ENCODE measurements around the gene EMID1. TPM values are rescaled to one million over a fixed set of nuclear protein-coding genes. Genes with fewer than 3 reads are reported as not detected.

EMID1 gene
- total RNA-seq, 3 donors from 2014 or later: 1.1 to 4.6 (median 2.3) TPM

DNA sequence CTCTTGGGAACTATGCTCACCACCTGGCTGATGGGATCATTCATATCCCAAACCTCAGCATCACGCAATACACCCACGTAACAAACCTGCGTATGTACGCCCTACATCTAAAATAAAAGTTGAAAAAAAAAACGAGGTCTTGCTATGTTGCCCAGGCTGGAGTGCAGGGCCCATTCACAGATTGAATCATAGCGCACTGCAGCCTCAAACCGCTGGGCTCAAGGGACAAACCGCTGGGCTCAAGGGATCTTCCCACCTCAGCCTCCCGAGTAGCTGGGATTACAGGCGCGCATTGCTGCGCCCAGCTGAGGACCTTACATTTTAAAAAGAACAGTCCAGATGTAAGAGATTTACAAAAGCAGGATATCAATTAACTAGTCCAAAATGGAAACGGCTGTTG, 41.9 kb upstream of the EMID1 start:
- Histone ChIP-seq H3K4me1 (no peaks in the 10 kb centered on the region), H3K27me3 (no peaks in the 10 kb centered on the region), H3K27ac (no peak overlapping the region), H3K4me3 (no peak overlapping the region), H3K9me3 (no peaks in the 10 kb centered on the region), H3K36me3 (no peaks in the 10 kb centered on the region)
- no peak for TF ChIP-seq POLR2AphosphoS5 (IDR thresholded peaks at IDR 0.05)
- TF ChIP-seq, protein P1, sequence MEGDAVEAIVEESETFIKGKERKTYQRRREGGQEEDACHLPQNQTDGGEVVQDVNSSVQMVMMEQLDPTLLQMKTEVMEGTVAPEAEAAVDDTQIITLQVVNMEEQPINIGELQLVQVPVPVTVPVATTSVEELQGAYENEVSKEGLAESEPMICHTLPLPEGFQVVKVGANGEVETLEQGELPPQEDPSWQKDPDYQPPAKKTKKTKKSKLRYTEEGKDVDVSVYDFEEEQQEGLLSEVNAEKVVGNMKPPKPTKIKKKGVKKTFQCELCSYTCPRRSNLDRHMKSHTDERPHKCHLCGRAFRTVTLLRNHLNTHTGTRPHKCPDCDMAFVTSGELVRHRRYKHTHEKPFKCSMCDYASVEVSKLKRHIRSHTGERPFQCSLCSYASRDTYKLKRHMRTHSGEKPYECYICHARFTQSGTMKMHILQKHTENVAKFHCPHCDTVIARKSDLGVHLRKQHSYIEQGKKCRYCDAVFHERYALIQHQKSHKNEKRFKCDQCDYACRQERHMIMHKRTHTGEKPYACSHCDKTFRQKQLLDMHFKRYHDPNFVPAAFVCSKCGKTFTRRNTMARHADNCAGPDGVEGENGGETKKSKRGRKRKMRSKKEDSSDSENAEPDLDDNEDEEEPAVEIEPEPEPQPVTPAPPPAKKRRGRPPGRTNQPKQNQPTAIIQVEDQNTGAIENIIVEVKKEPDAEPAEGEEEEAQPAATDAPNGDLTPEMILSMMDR (IDR thresholded peaks at IDR 0.05): no peak
- TF ChIP-seq POLR2A (IDR thresholded peaks at IDR 0.05): no peak
- intact Hi-C loops (cut with DNase I; ENCODE audit: low total_unique reads): no loop called here
- no peak for DNase-seq (ENCODE audit: low spot score in 2 of 2)

DNA sequence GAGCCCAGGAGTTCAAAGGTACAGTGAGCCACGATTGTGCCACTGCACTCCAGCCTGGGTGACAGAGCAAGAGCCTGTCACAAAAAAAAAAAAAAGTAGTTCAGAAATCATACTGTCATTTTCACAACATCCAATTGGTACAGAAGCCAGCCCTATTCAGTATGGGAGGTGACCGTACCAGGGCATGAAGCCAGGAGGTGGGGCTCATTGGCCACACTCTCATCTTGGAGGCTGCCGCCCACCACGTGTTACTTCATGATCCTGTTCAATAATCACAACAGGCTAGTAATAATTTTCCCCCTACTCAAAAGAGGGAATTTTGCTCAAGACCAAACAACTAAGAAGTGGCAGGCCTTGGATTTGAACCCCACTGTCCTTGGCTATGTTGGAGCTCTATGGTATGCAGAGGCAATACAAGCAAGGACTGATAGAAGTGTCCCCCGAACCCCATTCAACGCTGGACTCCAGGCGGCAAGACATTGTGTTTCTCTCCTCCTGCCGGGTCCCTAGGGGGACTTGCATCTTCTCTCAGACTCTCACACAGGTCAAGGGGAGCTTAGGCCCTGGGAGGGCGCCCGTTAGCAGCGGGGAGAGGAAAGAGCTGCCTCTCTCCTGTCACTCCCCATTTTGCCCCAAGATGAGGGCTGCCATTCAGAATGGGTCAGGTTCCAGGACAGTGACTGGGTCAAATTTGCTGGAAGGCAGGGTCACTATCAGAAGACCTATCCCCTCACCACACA, 40.2 kb upstream of the EMID1 start:
- no peak for DNase-seq (ENCODE audit: low spot score in 2 of 2)
- intact Hi-C loops (cut with DNase I; ENCODE audit: low total_unique reads): no loop called here
- Histone ChIP-seq H3K36me3 (no peaks in the 10 kb centered on the region), H3K27me3 (no peaks in the 10 kb centered on the region), H3K9me3 (no peaks in the 10 kb centered on the region), H3K27ac (no peak overlapping the region), H3K4me1 (no peaks in the 10 kb centered on the region), H3K4me3 (no peak overlapping the region)
- TF ChIP-seq POLR2AphosphoS5 (IDR thresholded peaks at IDR 0.05) (no peak), POLR2A (IDR thresholded peaks at IDR 0.05) (no peak)
- TF ChIP-seq, protein P1 (IDR thresholded peaks at IDR 0.05): no peak

DNA sequence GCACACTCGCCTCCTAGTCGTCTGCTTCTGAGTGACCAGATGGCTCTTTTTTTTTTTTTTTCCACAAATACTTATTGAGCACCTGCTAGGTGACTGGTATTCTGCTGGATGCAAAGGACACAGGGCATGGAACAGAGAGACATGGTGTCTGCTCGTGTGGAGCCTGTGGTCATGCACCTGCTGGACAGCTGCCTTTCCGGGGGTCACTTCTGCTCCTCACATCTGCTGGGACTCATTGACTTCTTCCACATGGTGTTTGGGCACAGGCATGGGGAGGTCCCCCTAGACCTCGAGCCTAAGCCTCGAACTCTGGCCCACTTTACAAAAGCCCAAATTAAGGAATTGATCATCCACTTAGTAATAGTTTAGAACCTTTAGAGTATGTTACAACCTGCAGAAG, 39.5 kb upstream of the EMID1 start:
- Histone ChIP-seq H3K4me3 (no peak overlapping the region), H3K27me3 (no peaks in the 10 kb centered on the region), H3K4me1 (no peaks in the 10 kb centered on the region), H3K27ac (no peak overlapping the region), H3K9me3 (no peaks in the 10 kb centered on the region), H3K36me3 (no peaks in the 10 kb centered on the region)
- intact Hi-C loops (cut with DNase I; ENCODE audit: low total_unique reads): no loop called here
- no peak for DNase-seq (ENCODE audit: low spot score in 2 of 2)
- TF ChIP-seq, protein P1 (IDR thresholded peaks at IDR 0.05): no peak

GRCh38 chr22:29167032-29167911, 38.4 kb upstream of the EMID1 start:
- Histone ChIP-seq H3K27me3 (no peaks in the 10 kb centered on the region), H3K4me3 (no peak overlapping the region), H3K4me1 (no peaks in the 10 kb centered on the region), H3K36me3 (no peaks in the 10 kb centered on the region), H3K27ac (no peak overlapping the region), H3K9me3 (no peaks in the 10 kb centered on the region)
- TF ChIP-seq POLR2A (IDR thresholded peaks at IDR 0.05) (no peak), POLR2AphosphoS5 (IDR thresholded peaks at IDR 0.05) (no peak)
- TF ChIP-seq, protein P1 (IDR thresholded peaks at IDR 0.05): no peak
- intact Hi-C loops (cut with DNase I; ENCODE audit: low total_unique reads): no loop called here
- DNase-seq (ENCODE audit: low spot score in 2 of 2): no peak

- Histone ChIP-seq H3K4me3 (no peak overlapping the region), H3K27me3 (no peaks in the 10 kb centered on the region), H3K4me1 (no peaks in the 10 kb centered on the region), H3K9me3 (peaks cover 19 to 32% of the 10 kb centered on the region in 2 donors), H3K27ac (no peak overlapping the region), H3K36me3 (no peaks in the 10 kb centered on the region)
- intact Hi-C loops (cut with DNase I; ENCODE audit: low total_unique reads): no loop called here
- TF ChIP-seq POLR2AphosphoS5 (IDR thresholded peaks at IDR 0.05): no peak
- TF ChIP-seq, protein P1 (IDR thresholded peaks at IDR 0.05): no peak
- no peak for TF ChIP-seq POLR2A (IDR thresholded peaks at IDR 0.05)
- DNase-seq (ENCODE audit: low spot score in 2 of 2): no peak
Observed at GRCh38 chr22:29171721-29172120, 34.0 kb upstream of the EMID1 start.
